GM12801 (cell line): ENCODE measurements around the gene TMF1.

ENCODE experiments used
- CTCF ChIP-seq: IDR thresholded peaks from one replicate; pipeline ENCODE4 v1.5.1; 2011; ENCODE audit warnings: control low read depth; ENCODE audit not compliant: insufficient read length; ENCODE audit errors: extremely low read depth

TMF1 gene

GRCh38 chr3:69091389-69092029 lies 39.4 kb upstream of the TMF1 start:
- no peak for TF ChIP-seq CTCF

- no peak for TF ChIP-seq CTCF
These were observed 37.9 kb upstream of the TMF1 start for GRCh38 chr3:69090021-69090420.

- TF ChIP-seq CTCF, result no peak
These were observed 35.9 kb upstream of the TMF1 start for GRCh38 chr3:69088063-69088462.

GRCh38 chr3:69087030-69087791 lies 35.1 kb upstream of the TMF1 start:
- no peak for TF ChIP-seq CTCF

GRCh38 chr3:69085833-69086722 lies 33.9 kb upstream of the TMF1 start:
- no peak for TF ChIP-seq CTCF

- no peak for TF ChIP-seq CTCF
These were observed 33.2 kb upstream of the TMF1 start for GRCh38 chr3:69085168-69085832.
